Measurements from ENCODE around the gene AVP.
A peak's percentile ranks its signal among the peaks of the same experiment; 100 is the strongest.

AVP gene

GRCh38 chr20:3047486-3048419 lies 36.8 kb downstream of the AVP start:
- DNase-seq, result no peak

DNA sequence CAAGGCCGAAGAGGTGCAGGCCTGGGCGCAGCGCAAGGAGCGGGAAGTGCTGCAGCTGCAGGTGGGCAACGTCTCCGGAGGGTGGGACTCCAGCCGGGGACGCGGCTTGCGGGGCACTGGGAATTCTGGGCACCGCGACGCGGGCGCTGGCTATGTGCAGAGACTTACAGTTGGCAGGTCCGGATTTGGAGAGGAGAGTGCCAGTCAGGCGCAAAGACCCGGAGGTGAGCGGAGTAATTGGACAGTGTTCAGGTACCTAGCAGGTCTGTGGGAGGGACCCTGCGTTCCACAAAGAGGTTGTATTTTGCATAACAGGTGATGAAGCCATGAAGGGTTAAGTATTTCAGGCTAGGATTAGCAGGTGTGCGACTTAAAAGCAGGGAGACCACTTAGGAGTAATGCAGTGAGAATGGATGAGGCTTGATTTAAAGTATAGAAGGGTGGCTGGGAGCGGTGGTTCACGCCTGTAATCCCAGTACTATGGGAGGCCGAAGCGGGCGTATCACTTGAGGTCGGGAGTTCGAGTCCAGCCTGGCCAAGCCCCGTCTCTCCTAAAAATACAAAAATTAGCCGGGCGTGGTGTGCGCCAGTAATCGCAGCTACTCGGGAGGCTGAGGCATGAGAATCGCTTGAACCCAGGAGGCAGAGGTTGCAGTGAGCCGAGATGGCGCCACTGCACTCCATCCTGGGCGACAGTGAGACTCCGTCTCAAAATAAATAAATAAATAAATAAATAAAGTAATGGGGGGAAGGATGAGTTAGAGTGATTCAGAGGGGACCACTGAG lies 37.7 kb downstream of the AVP start:
- no peak for DNase-seq

DNA sequence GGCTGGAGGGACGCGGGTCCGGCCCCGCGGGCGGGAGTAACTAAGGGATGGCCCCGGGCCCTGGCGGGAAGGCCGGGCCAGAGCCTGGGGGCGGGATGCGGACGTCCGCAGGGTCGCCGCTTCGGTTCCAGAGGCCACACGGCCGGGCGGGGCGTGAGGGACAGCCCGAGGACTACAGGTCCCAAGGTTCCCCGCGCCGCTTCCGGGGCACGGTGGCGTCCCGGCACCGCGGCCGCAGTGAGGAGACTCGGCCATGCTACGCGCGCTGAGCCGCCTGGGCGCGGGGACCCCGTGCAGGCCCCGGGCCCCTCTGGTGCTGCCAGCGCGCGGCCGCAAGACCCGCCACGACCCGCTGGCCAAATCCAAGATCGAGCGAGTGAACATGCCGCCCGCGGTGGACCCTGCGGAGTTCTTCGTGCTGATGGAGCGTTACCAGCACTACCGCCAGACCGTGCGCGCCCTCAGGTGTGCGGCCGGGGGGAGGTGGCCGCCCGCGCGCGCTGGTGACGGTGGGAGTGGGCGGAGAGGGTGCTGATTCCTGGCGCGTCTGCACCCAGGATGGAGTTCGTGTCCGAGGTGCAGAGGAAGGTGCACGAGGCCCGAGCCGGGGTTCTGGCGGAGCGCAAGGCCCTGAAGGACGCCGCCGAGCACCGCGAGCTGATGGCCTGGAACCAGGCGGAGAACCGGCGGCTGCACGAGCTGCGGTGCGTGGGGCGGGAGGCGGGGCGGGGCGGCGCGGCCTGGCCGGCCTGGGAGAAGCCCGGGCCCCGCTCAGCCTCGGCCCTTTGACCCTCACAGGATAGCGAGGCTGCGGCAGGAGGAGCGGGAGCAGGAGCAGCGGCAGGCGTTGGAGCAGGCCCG lies 38.5 kb downstream of the AVP start, which contains the start of gene MRPS26:
Gene MRPS26, plus strand, starts transcription at position 237 of the 861 bp plus-strand sequence. Its CDS starts 17 bp downstream, at position 254.
- peak; percentile 63 to 66 (median 64) for DNase-seq

DNA sequence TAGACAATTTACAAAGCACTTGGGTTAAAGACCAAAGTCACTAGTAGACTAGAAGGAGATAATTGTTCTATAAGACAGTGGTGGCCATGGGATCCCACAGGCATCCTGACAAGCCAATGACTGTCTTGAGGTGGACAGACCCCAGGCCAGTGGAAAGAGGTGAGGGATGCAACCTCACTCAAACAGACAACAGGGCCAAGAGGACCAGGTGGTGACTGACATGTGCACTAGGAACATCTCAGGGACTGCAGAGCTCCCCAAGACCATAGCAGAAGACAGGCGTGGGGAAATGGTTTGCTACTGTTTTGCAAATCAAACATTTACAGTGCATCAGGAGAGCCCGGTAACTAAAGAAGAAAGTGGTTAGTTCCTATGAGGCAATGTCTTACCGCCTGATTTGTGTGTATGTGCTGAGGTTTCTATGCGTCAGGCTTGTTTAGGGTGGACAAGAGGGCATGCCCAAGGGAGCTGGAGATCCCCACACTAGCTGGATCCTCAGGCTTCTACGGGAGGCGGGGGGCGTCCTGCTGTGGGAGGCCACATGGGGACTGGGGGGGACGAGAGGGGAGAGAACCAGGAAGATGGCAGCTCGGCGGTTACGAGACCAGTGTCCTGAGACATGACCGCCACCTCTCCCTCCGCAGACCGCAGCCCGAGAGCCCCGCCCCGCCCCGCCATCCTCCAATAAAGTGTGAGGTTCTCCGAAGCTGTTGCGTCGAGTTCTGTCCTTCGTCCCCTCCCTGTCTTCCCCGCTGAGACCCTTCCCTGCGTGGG lies 39.3 kb downstream of the AVP start:
- DNase-seq, result peak in 2 of 4 experiments; percentile 35 to 38

DNA sequence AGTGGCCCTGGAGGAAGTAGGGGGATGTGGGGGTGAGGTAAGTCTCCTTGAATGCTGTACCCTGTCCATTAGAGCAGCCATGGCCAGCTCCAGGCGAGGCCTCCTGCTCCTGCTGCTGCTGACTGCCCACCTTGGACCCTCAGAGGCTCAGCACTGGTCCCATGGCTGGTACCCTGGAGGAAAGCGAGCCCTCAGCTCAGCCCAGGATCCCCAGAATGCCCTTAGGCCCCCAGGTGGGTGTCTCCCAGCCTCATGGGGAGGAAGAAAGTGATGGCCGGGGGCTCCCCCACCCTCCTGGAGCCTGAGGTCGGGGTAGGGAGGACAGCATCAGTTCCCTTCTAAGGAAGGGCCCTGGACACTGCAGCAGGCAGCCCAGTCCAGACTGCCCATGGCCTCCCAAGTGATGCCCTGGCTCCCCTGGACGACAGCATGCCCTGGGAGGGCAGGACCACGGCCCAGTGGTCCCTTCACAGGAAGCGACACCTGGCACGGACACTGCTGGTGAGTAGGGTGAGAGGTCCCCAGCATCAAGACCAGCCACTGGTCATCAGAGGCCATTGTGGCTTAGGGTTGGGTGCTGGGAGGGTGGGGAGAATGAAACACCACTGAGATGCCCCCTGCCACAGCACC lies 40.1 kb downstream of the AVP start:
- DNase-seq, result no peak

GRCh38 chr20:3043322-3043721 lies 41.2 kb downstream of the AVP start, which contains the start of gene GNRH2:
TSS of gene GNRH2 (plus strand) at chr20:3043622. CDS start at chr20:3044415, 793 bp downstream.
- no peak for DNase-seq

DNA sequence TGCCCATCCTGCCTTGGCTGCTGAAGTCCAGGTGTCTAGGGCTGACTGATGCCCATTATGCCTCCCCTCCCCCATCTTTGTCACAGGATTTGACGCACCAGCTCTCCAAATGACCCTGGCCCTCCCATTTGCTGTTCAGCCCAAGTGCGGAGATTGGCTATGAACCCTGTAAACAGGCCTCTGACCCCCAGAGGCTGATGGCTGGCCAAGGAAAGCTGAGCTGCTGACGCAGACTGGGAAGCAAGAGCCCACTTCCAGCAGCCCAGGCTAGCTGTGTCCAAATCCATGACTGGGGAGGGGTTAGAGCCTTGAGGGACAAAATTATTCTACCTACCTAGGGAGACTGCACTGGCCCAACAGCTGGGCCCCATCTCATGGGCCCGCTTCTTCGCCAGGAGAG lies 41.9 kb downstream of the AVP start:
- DNase-seq, result no peak

DNA sequence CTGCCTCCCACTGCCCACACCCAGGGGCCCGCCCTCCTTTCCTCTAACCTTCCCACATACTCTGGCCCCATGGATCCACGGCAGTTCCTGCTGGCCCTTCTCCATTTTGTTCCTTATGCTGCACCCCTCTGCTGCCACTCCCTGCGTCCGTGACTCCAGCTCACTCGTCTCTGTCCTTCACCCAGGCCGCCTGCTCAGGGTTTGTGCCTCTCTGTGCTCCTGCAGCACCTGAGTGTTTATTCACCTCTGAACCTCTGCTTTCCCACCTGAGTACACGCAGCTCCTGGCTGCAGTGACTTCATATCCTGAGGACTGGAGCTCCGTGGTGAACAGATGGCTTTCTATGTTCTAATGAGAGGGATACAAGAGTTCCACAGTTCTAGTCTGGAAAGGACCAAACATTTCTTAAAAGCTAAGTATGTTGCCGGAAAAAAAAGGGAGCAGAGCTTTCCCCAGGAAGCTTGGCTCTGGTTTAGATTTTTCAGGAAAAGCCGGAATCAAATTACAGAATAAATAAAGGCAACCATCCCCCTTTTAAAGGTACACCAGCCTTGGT lies 42.6 kb downstream of the AVP start:
- DNase-seq, result no peak

GRCh38 chr20:3040086-3040485 lies 44.4 kb downstream of the AVP start:
- no peak for DNase-seq

GRCh38 chr20:3039426-3039825 lies 45.1 kb downstream of the AVP start:
- no peak for DNase-seq

GRCh38 chr20:3038454-3038853 lies 46.1 kb downstream of the AVP start:
- DNase-seq, result no peak

DNA sequence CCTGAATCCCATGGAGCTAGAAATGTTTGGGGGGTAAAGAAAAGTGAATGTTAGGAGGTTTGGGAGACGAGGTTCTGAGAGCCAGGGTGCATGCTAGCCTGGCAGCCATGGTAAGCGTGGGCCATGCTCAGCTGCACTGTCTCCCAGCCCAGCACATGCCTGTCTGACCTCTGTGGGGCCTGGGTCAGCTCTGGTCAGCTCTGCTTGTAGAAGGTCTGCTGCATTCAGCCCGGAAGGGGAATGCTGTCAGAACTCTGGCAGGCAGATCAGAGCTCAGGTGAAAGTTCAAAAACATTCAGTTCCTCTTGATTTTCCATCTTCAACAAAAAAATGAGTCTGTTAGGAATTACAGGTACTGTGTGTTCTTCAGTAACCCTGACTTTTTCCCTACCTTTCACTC lies 46.9 kb downstream of the AVP start:
- DNase-seq, result no peak

DNA sequence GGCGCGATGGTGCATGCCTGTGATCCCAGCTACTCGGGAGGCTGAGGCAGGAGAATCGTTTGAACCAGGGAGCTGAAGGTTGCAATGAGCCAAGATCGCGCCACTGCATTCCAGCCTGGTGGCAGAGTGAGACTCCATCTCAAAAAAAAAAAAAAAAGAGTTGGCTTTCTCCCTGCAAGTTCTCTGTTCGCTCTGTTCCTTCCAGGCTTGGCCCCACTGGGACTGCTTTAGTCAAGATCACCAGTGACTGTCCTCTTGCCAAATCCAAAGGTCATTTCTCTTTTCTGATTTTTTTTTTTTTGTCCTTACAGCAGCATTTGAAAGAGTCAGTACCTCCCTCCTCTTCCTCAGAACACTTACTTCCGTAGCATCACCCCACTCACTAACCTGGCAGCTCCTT lies 51.9 kb downstream of the AVP start:
- DNase-seq, result no peak
